ENCODE data around the gene GCHFR. TPM values are rescaled to one million over a fixed set of nuclear protein-coding genes. Genes with fewer than 3 reads are reported as not detected.

Gene GCHFR
- total RNA-seq, 2 donors from 2014 or later = 9.7 to 33.8 TPM

- no peaks in the 10 kb centered on the region for H3K27me3 ChIP-seq
- no peak overlapping the region for H3K27ac ChIP-seq
- no peak overlapping the region for H3K4me3 ChIP-seq
- peaks cover 0 to 6% of the 10 kb centered on the region in 2 donors for H3K4me1 ChIP-seq
- DNase-seq (ENCODE audit: low spot score) = no peak
- H3K9me3 ChIP-seq = no peaks in the 10 kb centered on the region
- peaks cover 69% of the 10 kb centered on the region for H3K36me3 ChIP-seq
- no peak for TF ChIP-seq CTCF (IDR thresholded peaks at IDR 0.05)
Measured at GRCh38 chr15:40739854-40740253, 24.0 kb upstream of the GCHFR start.

- Histone ChIP-seq H3K4me1 (peaks cover 0 to 6% of the 10 kb centered on the region in 2 donors), H3K27ac (no peak overlapping the region), H3K9me3 (no peaks in the 10 kb centered on the region), H3K36me3 (peaks cover 45% of the 10 kb centered on the region), H3K27me3 (no peaks in the 10 kb centered on the region), H3K4me3 (no peak overlapping the region)
- no peak for TF ChIP-seq CTCF (IDR thresholded peaks at IDR 0.05)
- no peak for DNase-seq (ENCODE audit: low spot score)
Measured at GRCh38 chr15:40743485-40743901, 20.4 kb upstream of the GCHFR start.

- Histone ChIP-seq H3K27ac (peak overlapping the region in 1 of 2 donors; percentile 39), H3K4me1 (peaks cover 0 to 6% of the 10 kb centered on the region in 2 donors), H3K27me3 (no peaks in the 10 kb centered on the region), H3K9me3 (no peaks in the 10 kb centered on the region), H3K36me3 (peaks cover 45% of the 10 kb centered on the region), H3K4me3 (no peak overlapping the region)
- DNase-seq (ENCODE audit: low spot score) = no peak
- TF ChIP-seq CTCF (IDR thresholded peaks at IDR 0.05) = no peak
Measured at GRCh38 chr15:40743921-40744814, 19.7 kb upstream of the GCHFR start.

GRCh38 chr15:40744815-40745152 lies 19.1 kb upstream of the GCHFR start:
- Histone ChIP-seq H3K27ac (no peak overlapping the region), H3K27me3 (no peaks in the 10 kb centered on the region), H3K36me3 (peaks cover 42% of the 10 kb centered on the region), H3K9me3 (no peaks in the 10 kb centered on the region), H3K4me1 (peaks cover 0 to 6% of the 10 kb centered on the region in 2 donors), H3K4me3 (no peak overlapping the region)
- DNase-seq (ENCODE audit: low spot score) = no peak
- TF ChIP-seq CTCF (IDR thresholded peaks at IDR 0.05) = no peak

GRCh38 chr15:40746916-40747418 lies 16.9 kb upstream of the GCHFR start:
- peaks cover 0 to 6% of the 10 kb centered on the region in 2 donors for H3K4me1 ChIP-seq
- no peak for TF ChIP-seq CTCF (IDR thresholded peaks at IDR 0.05)
- no peak overlapping the region for H3K27ac ChIP-seq
- H3K4me3 ChIP-seq = no peak overlapping the region
- no peaks in the 10 kb centered on the region for H3K27me3 ChIP-seq
- H3K36me3 ChIP-seq = peaks cover 45% of the 10 kb centered on the region
- no peak for DNase-seq (ENCODE audit: low spot score)
- H3K9me3 ChIP-seq = no peaks in the 10 kb centered on the region
